Measurements from ENCODE around the gene HES7. TPM values are rescaled to one million over a fixed set of nuclear protein-coding genes. Genes with fewer than 3 reads are reported as not detected.
A peak's percentile ranks its signal among the peaks of the same experiment; 100 is the strongest.

HES7 gene
- total RNA-seq, 4 donors from 2014 or later = 0.89 to 0.94 TPM; not detected in 2

GRCh38 chr17:8122924-8123694 lies 797 bp downstream of the HES7 start:
- Histone ChIP-seq H3K4me3 (peak overlapping the region in 1 of 2 donors; percentile 75), H3K27me3 (peaks cover 65% of the 10 kb centered on the region), H3K9me3 (no peaks in the 10 kb centered on the region), H3K4me1 (peaks cover 2 to 89% (median 67%) of the 10 kb centered on the region in 3 donors), H3K27ac (peak overlapping the region in 2 of 4 donors; percentile 4 to 68), H3K36me3 (no peaks in the 10 kb centered on the region)
- no peak for TF ChIP-seq POLR2A (IDR thresholded peaks at IDR 0.05)
- TF ChIP-seq EP300 (IDR thresholded peaks at IDR 0.05) = no peak
- TF ChIP-seq CTCF (IDR thresholded peaks at IDR 0.05) = no peak
- TF ChIP-seq POLR2AphosphoS5 (IDR thresholded peaks at IDR 0.05) = no peak
- 0 to 1% methylated on average over 18 to 27 of the region's 55 CpGs for WGBS, 2 donors (ENCODE audit: low coverage in 1 of 2)
- ATAC-seq = no peak

GRCh38 chr17:8122422-8122923 lies 1.4 kb downstream of the HES7 start:
- no peak for TF ChIP-seq EP300 (IDR thresholded peaks at IDR 0.05)
- TF ChIP-seq POLR2A (IDR thresholded peaks at IDR 0.05) = no peak
- TF ChIP-seq CTCF (IDR thresholded peaks at IDR 0.05) = no peak
- no peak for TF ChIP-seq POLR2AphosphoS5 (IDR thresholded peaks at IDR 0.05)
- WGBS, 2 donors (ENCODE audit: low coverage in 1 of 2) = 1% methylated on average over 12 of the region's 29 CpGs; no CpG with 5 or more reads in 1 of the 2 donors
- Histone ChIP-seq H3K36me3 (no peaks in the 10 kb centered on the region), H3K27me3 (peaks cover 64% of the 10 kb centered on the region), H3K27ac (peak overlapping the region in 3 of 4 donors; percentile 9 to 68 (median 18)), H3K4me1 (peaks cover 2 to 93% (median 74%) of the 10 kb centered on the region in 3 donors), H3K4me3 (peak overlapping the region; percentile 9 to 75), H3K9me3 (no peaks in the 10 kb centered on the region)
- ATAC-seq = no peak

- Histone ChIP-seq H3K9me3 (no peaks in the 10 kb centered on the region), H3K36me3 (no peaks in the 10 kb centered on the region), H3K27ac (peak overlapping the region in 3 of 4 donors; percentile 9 to 68 (median 18)), H3K4me1 (peaks cover 2 to 91% (median 72%) of the 10 kb centered on the region in 3 donors), H3K4me3 (peak overlapping the region; percentile 9 to 75), H3K27me3 (peaks cover 68% of the 10 kb centered on the region)
- no peak for TF ChIP-seq POLR2A (IDR thresholded peaks at IDR 0.05)
- TF ChIP-seq POLR2AphosphoS5 (IDR thresholded peaks at IDR 0.05) = no peak
- peak in 2 of 4 experiments; percentile 36 to 61 for TF ChIP-seq CTCF (IDR thresholded peaks at IDR 0.05)
- WGBS, 2 donors (ENCODE audit: low coverage in 1 of 2) = 0 to 2% methylated on average over 11 to 13 of the region's 76 CpGs
- no peak for ATAC-seq
Observed at GRCh38 chr17:8121681-8122421, 2.1 kb downstream of the HES7 start.

- 0% methylated on average over 2 to 10 of the region's 25 CpGs for WGBS, 2 donors (ENCODE audit: low coverage in 1 of 2)
- no peak for ATAC-seq
- H3K9me3 ChIP-seq = no peaks in the 10 kb centered on the region
- H3K27ac ChIP-seq = peak overlapping the region in 1 of 4 donors; percentile 68
- H3K4me3 ChIP-seq = peak overlapping the region; percentile 9 to 75
- no peak for TF ChIP-seq EP300 (IDR thresholded peaks at IDR 0.05)
- no peak for TF ChIP-seq CTCF (IDR thresholded peaks at IDR 0.05)
- no peak for TF ChIP-seq POLR2AphosphoS5 (IDR thresholded peaks at IDR 0.05)
- no peak for TF ChIP-seq POLR2A (IDR thresholded peaks at IDR 0.05)
- H3K27me3 ChIP-seq = peaks cover 73% of the 10 kb centered on the region
- no peaks in the 10 kb centered on the region for H3K36me3 ChIP-seq
- peaks cover 2 to 86% (median 70%) of the 10 kb centered on the region in 3 donors for H3K4me1 ChIP-seq
Observed at GRCh38 chr17:8121407-8121680, 2.6 kb downstream of the HES7 start.

All from gastroesophageal sphincter (tissue), 4 donors.